Smooth muscle cell (in vitro differentiated cells): ENCODE results near the gene GRIN2B. TPM values are rescaled to one million over a fixed set of nuclear protein-coding genes. Genes with fewer than 3 reads are reported as not detected.

ENCODE experiments used
- DNase-seq: peaks from one replicate; lab custom pipeline; 2025; ENCODE audit not compliant: unreplicated experiment; lab: John Stamatoyannopoulos, UW
- H2AFZ ChIP-seq: fragments of 200-600 bp; sonication (generic); 2 replicates; pipeline ENCODE4 v1.6.0; 2016; ENCODE audit warnings: antibody characterized with exemption, low read depth, mild to moderate bottlenecking
- H3F3A ChIP-seq: fragments of 200-600 bp; sonication (generic); 2 replicates; pipeline ENCODE4 v1.6.0; 2017; ENCODE audit warnings: antibody characterized with exemption, low read depth
- H3K27ac ChIP-seq: fragments of 200-600 bp; sonication (generic); 2 replicates; pipeline ENCODE4 v1.5.1; 2016; ENCODE audit warnings: low read depth, mild to moderate bottlenecking
- H3K27me3 ChIP-seq: fragments of 200-600 bp; sonication (generic); 2 replicates; pipeline ENCODE4 v1.6.1; 2016; ENCODE audit warnings: low read depth, mild to moderate bottlenecking
- H3K36me3 ChIP-seq: fragments of 200-600 bp; sonication (generic); 2 replicates; pipeline ENCODE4 v1.5.1; 2016; ENCODE audit warnings: low read depth
- H3K4me1 ChIP-seq: fragments of 200-600 bp; sonication (generic); 2 replicates; pipeline ENCODE4 v1.5.1; 2016; ENCODE audit warnings: low read depth
- H3K4me2 ChIP-seq: fragments of 200-600 bp; sonication (generic); 2 replicates; pipeline ENCODE4 v1.6.0; 2016; ENCODE audit warnings: mild to moderate bottlenecking
- H3K4me3 ChIP-seq: fragments of 200-600 bp; sonication (generic); 2 replicates; pipeline ENCODE4 v1.5.1; 2016; ENCODE audit warnings: mild to moderate bottlenecking
- H3K79me2 ChIP-seq: fragments of 200-600 bp; sonication (generic); 2 replicates; pipeline ENCODE4 v1.6.0; 2016; ENCODE audit warnings: low read depth, mild to moderate bottlenecking
- H3K9ac ChIP-seq: fragments of 200-600 bp; sonication (generic); 2 replicates; pipeline ENCODE4 v1.6.0; 2016; ENCODE audit warnings: low read depth
- H3K9me3 ChIP-seq: fragments of 200-600 bp; sonication (generic); replicated peaks from 2 replicates; pipeline ENCODE4 v1.5.1; 2016; ENCODE audit warnings: low read depth
- H4K20me1 ChIP-seq: fragments of 200-600 bp; sonication (generic); 2 replicates; pipeline ENCODE4 v1.6.0; 2016; ENCODE audit warnings: low read depth
- WGBS: methylation state at CpG from one replicate; pipeline ENCODE4 v1.1.7; 2016; ENCODE audit warnings: low lambda C conversion rate; 5-methylcytosine and 5-hydroxymethylcytosine counted together
- polyA plus RNA-seq: library from polyadenylated mRNA; unstranded; fragments of >200 nt; fragmentation: Nextera tagmentation; extraction: Ambion mirVana; gene quantifications from 2 replicates; pipeline ENCODE4 v1.2.1, GENCODE V29; 2016
- total RNA-seq: library from RNA; depleted of rRNA; stranded (reverse); fragments of >200 nt; gene quantifications from 2 replicates; pipeline ENCODE4 v1.2.3, GENCODE V29; 2014
- TF ChIP-seq, protein P1 (sequence below): fragments of 200-600 bp; sonication (generic); IDR thresholded peaks from 2 replicates; pipeline ENCODE4 v1.5.1; 2017; ENCODE audit warnings: borderline replicate concordance, mild to moderate bottlenecking, antibody characterized with exemption; ENCODE audit not compliant: insufficient read depth, poor library complexity, severe bottlenecking

Gene GRIN2B
- total and polyA plus RNA-seq, 2 experiments from 2014 or later: not detected

DNA sequence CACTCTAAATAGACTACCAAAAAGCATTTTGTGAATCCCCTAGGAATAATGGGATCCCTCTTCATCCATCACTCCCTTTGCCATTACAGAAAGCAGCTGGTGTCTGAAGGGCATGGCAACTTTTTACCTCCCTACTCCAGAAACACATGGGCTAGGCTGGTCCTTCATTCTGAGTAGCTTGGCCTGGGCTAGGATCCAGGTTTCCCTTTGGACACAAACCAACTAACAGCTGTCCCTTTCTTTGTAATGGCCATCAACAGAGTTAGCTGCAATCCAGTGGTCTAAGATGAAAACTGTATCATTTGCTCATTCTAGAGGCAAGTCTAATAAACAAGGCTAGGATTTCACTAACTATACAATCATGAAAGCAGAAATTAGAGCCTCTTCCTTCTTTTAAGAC lies 7.4 kb downstream of the GRIN2B start:
- Histone ChIP-seq H3K9me3 (no peaks in the 10 kb centered on the region), H3K9ac (no peak overlapping the region), H4K20me1 (no peaks in the 10 kb centered on the region), H2AFZ (no peak overlapping the region), H3F3A (no peaks in the 10 kb centered on the region), H3K4me3 (no peak overlapping the region), H3K4me2 (no peak overlapping the region), H3K36me3 (no peaks in the 10 kb centered on the region), H3K79me2 (no peaks in the 10 kb centered on the region), H3K27me3 (peaks cover 69% of the 10 kb centered on the region), H3K4me1 (no peaks in the 10 kb centered on the region), H3K27ac (no peak overlapping the region)
- no peak for DNase-seq
- TF ChIP-seq, protein P1, sequence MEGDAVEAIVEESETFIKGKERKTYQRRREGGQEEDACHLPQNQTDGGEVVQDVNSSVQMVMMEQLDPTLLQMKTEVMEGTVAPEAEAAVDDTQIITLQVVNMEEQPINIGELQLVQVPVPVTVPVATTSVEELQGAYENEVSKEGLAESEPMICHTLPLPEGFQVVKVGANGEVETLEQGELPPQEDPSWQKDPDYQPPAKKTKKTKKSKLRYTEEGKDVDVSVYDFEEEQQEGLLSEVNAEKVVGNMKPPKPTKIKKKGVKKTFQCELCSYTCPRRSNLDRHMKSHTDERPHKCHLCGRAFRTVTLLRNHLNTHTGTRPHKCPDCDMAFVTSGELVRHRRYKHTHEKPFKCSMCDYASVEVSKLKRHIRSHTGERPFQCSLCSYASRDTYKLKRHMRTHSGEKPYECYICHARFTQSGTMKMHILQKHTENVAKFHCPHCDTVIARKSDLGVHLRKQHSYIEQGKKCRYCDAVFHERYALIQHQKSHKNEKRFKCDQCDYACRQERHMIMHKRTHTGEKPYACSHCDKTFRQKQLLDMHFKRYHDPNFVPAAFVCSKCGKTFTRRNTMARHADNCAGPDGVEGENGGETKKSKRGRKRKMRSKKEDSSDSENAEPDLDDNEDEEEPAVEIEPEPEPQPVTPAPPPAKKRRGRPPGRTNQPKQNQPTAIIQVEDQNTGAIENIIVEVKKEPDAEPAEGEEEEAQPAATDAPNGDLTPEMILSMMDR: no peak

DNA sequence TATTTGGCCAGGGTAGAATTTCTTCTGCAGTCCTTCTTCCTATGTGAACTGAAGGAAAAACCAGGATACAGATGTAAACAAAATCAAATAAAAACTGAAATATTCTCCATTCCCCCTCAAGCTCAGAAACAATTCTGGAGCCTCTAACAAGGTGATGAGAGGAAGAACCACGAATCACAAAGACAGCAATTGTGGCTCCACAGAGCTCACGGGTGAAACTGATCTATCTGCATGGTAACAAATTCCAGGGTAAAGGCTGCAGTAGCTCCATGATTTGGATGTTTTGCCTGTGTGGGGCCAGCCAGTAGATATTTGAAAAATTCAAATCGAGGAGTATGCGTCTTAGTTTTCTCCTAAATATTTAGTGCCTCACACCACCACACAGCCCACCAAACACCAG lies 10.6 kb downstream of the GRIN2B start:
- H3K27me3 ChIP-seq: peaks cover 60% of the 10 kb centered on the region
- no peak overlapping the region for H3K9ac ChIP-seq
- H3K4me2 ChIP-seq: no peak overlapping the region
- TF ChIP-seq, protein P1: no peak
- H4K20me1 ChIP-seq: no peaks in the 10 kb centered on the region
- no peaks in the 10 kb centered on the region for H3F3A ChIP-seq
- H3K9me3 ChIP-seq: no peaks in the 10 kb centered on the region
- H3K4me1 ChIP-seq: no peaks in the 10 kb centered on the region
- H3K4me3 ChIP-seq: no peak overlapping the region
- no peak overlapping the region for H2AFZ ChIP-seq
- WGBS: 74% methylated on average over 4 of the region's 4 CpGs
- no peaks in the 10 kb centered on the region for H3K79me2 ChIP-seq
- no peak for DNase-seq
- no peak overlapping the region for H3K27ac ChIP-seq
- no peaks in the 10 kb centered on the region for H3K36me3 ChIP-seq

DNA sequence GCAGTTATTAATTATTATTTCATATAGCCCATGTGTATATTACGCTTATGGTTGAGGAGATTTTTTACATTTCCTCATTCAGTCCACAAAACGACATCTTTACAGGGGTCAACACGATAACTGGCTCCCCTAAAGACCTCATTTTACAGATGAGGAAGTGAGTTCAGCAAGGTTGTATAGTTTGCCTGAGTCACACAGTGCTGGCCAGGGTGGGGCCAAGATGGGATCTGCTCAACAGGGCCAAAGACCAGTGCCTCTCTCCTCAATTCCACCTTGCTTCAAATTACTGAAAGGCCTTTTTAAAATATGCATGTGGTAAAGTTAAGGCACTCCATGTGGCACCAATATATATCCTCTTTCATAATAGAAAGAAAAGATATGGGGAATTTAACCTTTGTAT lies 13.1 kb downstream of the GRIN2B start:
- TF ChIP-seq, protein P1: no peak
- no peak overlapping the region for H3K27ac ChIP-seq
- H3K4me2 ChIP-seq: no peak overlapping the region
- DNase-seq: no peak
- no peaks in the 10 kb centered on the region for H3F3A ChIP-seq
- no peaks in the 10 kb centered on the region for H3K36me3 ChIP-seq
- H3K27me3 ChIP-seq: peaks cover 61% of the 10 kb centered on the region
- H3K9ac ChIP-seq: no peak overlapping the region
- H3K79me2 ChIP-seq: no peaks in the 10 kb centered on the region
- 84% methylated on average over 3 of the region's 3 CpGs for WGBS
- H3K4me3 ChIP-seq: no peak overlapping the region
- H3K9me3 ChIP-seq: no peaks in the 10 kb centered on the region
- no peaks in the 10 kb centered on the region for H4K20me1 ChIP-seq
- no peak overlapping the region for H2AFZ ChIP-seq
- no peaks in the 10 kb centered on the region for H3K4me1 ChIP-seq

DNA sequence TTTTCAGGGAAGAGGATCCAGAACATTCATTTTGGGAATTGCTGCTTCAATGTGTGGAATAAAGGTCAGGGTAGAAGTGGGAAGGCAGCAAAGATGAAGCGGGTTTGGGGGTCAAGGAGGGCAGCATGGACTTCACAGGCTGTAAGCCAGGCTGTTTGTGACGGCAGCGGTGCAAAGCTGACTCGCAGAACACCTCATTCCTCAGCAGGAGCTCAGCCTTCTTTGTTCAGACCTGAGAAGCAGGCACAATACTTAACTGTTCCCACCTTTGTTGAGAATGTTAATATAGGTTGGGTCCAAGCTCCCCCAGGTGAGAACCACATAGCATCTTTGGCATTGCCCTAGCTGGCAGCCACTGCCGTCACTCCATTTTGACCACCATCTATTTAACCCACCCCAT lies 16.7 kb downstream of the GRIN2B start:
- Histone ChIP-seq H2AFZ (no peak overlapping the region), H3K27ac (no peak overlapping the region), H3K27me3 (peaks cover 57% of the 10 kb centered on the region), H3K4me3 (no peak overlapping the region), H3K4me2 (no peak overlapping the region), H3K9ac (no peak overlapping the region), H3K79me2 (no peaks in the 10 kb centered on the region), H3K4me1 (no peaks in the 10 kb centered on the region), H3F3A (no peaks in the 10 kb centered on the region), H3K9me3 (no peaks in the 10 kb centered on the region), H4K20me1 (no peaks in the 10 kb centered on the region), H3K36me3 (no peaks in the 10 kb centered on the region)
- 87% methylated on average over 5 of the region's 5 CpGs for WGBS
- TF ChIP-seq, protein P1: no peak
- no peak for DNase-seq
